GM23338 (cell line): ENCODE data around the gene PRDM5.

Experiments used
- CREB1 ChIP-seq: fragments of 250-450 bp; sonication (Bioruptor Pico); IDR thresholded peaks from 2 replicates; pipeline ENCODE4 v1.5.0; 2020; ENCODE audit warnings: low read depth, mild to moderate bottlenecking, moderate library complexity
- EZH2 ChIP-seq: fragments of 200-600 bp; sonication (generic); IDR thresholded peaks from one replicate; pipeline ENCODE4 v1.8.0; 2017; ENCODE audit warnings: antibody characterized with exemption, mild to moderate bottlenecking, low read depth; ENCODE audit not compliant: unreplicated experiment
- EZH2phosphoT487 ChIP-seq: fragments of 200-600 bp; sonication (generic); IDR thresholded peaks from one replicate; pipeline ENCODE4 v1.8.1; 2018; ENCODE audit warnings: antibody characterized with exemption; ENCODE audit not compliant: unreplicated experiment
- POLR2AphosphoS5 ChIP-seq: IDR thresholded peaks from 2 replicates; pipeline ENCODE4 v1.6.1; 2016; ENCODE audit warnings: antibody characterized with exemption, low read depth
- REST ChIP-seq: IDR thresholded peaks from one replicate; pipeline ENCODE4 v1.6.1; 2018; ENCODE audit warnings: antibody characterized with exemption; ENCODE audit not compliant: unreplicated experiment
- STAT1 ChIP-seq: IDR thresholded peaks from one replicate; pipeline ENCODE4 v1.6.1; 2016; ENCODE audit warnings: antibody characterized with exemption; ENCODE audit not compliant: unreplicated experiment
- ZNF114 ChIP-seq: fragments of 250-450 bp; sonication (Bioruptor Pico); IDR thresholded peaks from 2 replicates; pipeline ENCODE4 v1.5.0; 2020; ENCODE audit warnings: mild to moderate bottlenecking, moderate library complexity
- ZNF331 ChIP-seq: fragments of 250-450 bp; sonication (Bioruptor Pico); IDR thresholded peaks from 2 replicates; pipeline ENCODE4 v1.5.0; 2020; ENCODE audit warnings: low read depth, mild to moderate bottlenecking, moderate library complexity
- ZNF462 ChIP-seq: fragments of 250-450 bp; sonication (Bioruptor Pico); IDR thresholded peaks from 2 replicates; pipeline ENCODE4 v1.5.0; 2020; ENCODE audit warnings: mild to moderate bottlenecking, moderate library complexity
- TF ChIP-seq, protein P1 (sequence below), 2 experiments: fragments of 200-600 bp in 1 of 2; sonication (generic) in 1 of 2; conservative IDR thresholded peaks; 2 replicates each; pipeline versions ENCODE4 v1.5.1 to v1.6.1; 2016 to 2017; ENCODE audit warnings: antibody characterized with exemption in 2 of 2, low read depth in 2 of 2, mild to moderate bottlenecking in 2 of 2, moderate library complexity in 1 of 2

DNA sequence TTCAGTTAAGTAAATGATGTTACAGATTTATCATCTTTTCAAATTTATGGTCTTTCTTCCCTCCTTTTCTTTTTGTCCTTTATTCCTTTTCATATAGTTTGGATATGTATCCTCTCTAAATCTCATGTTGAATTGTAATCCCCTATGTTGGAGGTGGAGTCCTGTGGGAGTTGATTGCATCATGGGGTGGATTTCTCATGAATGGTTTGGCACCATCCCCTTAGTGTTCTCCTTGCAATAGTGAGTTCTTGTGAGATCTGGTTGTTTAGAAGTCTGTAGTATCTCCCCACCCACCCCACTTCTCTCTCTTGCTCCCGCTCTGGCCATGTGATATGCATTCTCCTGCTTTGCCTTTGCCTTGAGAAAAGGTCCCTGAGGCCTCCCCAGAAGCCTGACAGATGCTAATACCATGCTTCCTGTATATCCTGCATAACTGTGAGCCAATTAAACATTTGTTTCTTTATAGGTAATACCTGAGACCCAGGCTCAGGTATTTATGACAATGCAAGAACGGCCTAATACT, 236.7 kb downstream of the PRDM5 start:
- TF ChIP-seq ZNF462 (CRISPR knock-in tag) (no peak), CREB1 (CRISPR knock-in tag) (no peak), EZH2phosphoT487 (no peak), POLR2AphosphoS5 (no peak), STAT1 (no peak), EZH2 (no peak), ZNF331 (CRISPR knock-in tag) (no peak), REST (no peak), ZNF114 (no peak)
- TF ChIP-seq, protein P1, sequence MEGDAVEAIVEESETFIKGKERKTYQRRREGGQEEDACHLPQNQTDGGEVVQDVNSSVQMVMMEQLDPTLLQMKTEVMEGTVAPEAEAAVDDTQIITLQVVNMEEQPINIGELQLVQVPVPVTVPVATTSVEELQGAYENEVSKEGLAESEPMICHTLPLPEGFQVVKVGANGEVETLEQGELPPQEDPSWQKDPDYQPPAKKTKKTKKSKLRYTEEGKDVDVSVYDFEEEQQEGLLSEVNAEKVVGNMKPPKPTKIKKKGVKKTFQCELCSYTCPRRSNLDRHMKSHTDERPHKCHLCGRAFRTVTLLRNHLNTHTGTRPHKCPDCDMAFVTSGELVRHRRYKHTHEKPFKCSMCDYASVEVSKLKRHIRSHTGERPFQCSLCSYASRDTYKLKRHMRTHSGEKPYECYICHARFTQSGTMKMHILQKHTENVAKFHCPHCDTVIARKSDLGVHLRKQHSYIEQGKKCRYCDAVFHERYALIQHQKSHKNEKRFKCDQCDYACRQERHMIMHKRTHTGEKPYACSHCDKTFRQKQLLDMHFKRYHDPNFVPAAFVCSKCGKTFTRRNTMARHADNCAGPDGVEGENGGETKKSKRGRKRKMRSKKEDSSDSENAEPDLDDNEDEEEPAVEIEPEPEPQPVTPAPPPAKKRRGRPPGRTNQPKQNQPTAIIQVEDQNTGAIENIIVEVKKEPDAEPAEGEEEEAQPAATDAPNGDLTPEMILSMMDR (conservative IDR thresholded peaks at IDR 0.05; ENCODE audit: low read depth in 2 of 2) = no peak
